A549 (cell line): Measurements from ENCODE around the gene IFRD1. TPM values are rescaled to one million over a fixed set of nuclear protein-coding genes. Genes with fewer than 3 reads are reported as not detected.

Source experiments
- ATAC-seq, 2 experiments: fragments of 200-7000 bp in 1 of 2; fragments of >200 bp in 1 of 2; cut with Nextera tagmentation in 1 of 2; cut with Tn5 transposase in 1 of 2; 3 replicates each; pipeline versions ENCODE4 v1.8.0 to v1.9.1; 2018 to 2020; ENCODE audit warnings: mild to moderate bottlenecking in 1 of 2, moderate library complexity in 1 of 2
- CTCF ChIA-PET: fragments of 300-600 bp; sonication (Branson Sonifier 250); formaldehyde crosslinking; extraction: SDS; loops from one replicate; lab custom pipeline; 2021; ENCODE audit warnings: antibody characterized with exemption, inconsistent platforms; lab: Yijun Ruan, JAX
- POLR2A ChIA-PET: fragments of 350-600 bp; formaldehyde crosslinking; extraction: SDS; loops from one replicate; lab custom pipeline; 2021; ENCODE audit warnings: antibody characterized with exemption, inconsistent platforms; lab: Yijun Ruan, JAX
- DNase-seq, 2 experiments: peaks; one replicate each; pipeline versions ENCODE4 v3.0.0 to v3.0.0-alpha.2; 2011 to 2016; ENCODE audit warnings: low read depth in 1 of 2, low spot score in 1 of 2
- FAIRE-seq: peaks from 2 replicates; lab custom pipeline; 2011; peaks lifted over from hg19 to GRCh38; lab: Jason Lieb, UNC
- H3K27ac ChIP-seq, 2 experiments: fragments of >200 bp; sonication (Bioruptor Twin); formaldehyde crosslinking; 3 replicates each; pipeline ENCODE4 v1.5.1; 2016 to 2017
- H3K4me1 ChIP-seq: fragments of >200 bp; sonication (Bioruptor Twin); formaldehyde crosslinking; 3 replicates; pipeline ENCODE4 v1.6.1; 2016
- H3K4me2 ChIP-seq: fragments of >200 bp; sonication (Bioruptor Twin); formaldehyde crosslinking; 3 replicates; pipeline ENCODE4 v1.6.1; 2016
- H3K4me3 ChIP-seq: fragments of >200 bp; sonication (Bioruptor Twin); formaldehyde crosslinking; 3 replicates; pipeline ENCODE4 v1.5.1; 2016
- H3K9me3 ChIP-seq: fragments of >200 bp; sonication (Bioruptor Twin); formaldehyde crosslinking; 3 replicates; pipeline ENCODE4 v1.6.1; 2016
- BHLHE40 ChIP-seq: IDR thresholded peaks from 2 replicates; pipeline ENCODE4 v1.6.1; 2012; ENCODE audit warnings: low read depth, low read length, inconsistent platforms
- CBX2 ChIP-seq: fragments of 200-600 bp; sonication (generic); IDR thresholded peaks from 2 replicates; pipeline ENCODE4 v1.6.1; 2016; ENCODE audit warnings: low read depth, mild to moderate bottlenecking, borderline replicate concordance
- CTCF ChIP-seq: fragments of >200 bp; sonication (Bioruptor Twin); formaldehyde crosslinking; IDR thresholded peaks from 3 replicates; pipeline ENCODE4 v1.5.1; 2016
- FOSB ChIP-seq: fragments of 250-450 bp; sonication (Bioruptor Pico); IDR thresholded peaks from 2 replicates; pipeline ENCODE4 v1.5.0; 2020; ENCODE audit warnings: mild to moderate bottlenecking, moderate library complexity
- JUNB ChIP-seq: fragments of >200 bp; sonication (Bioruptor Twin); formaldehyde crosslinking; IDR thresholded peaks from 2 replicates; pipeline ENCODE4 v1.6.1; 2016
- KDM5A ChIP-seq: fragments of 200-600 bp; sonication (generic); IDR thresholded peaks from 2 replicates; pipeline ENCODE4 v1.6.1; 2016; ENCODE audit warnings: antibody characterized with exemption, mild to moderate bottlenecking
- MAFK ChIP-seq: fragments of 450-650 bp; IDR thresholded peaks from 2 replicates; pipeline ENCODE4 v1.6.1; 2014; ENCODE audit not compliant: partially characterized antibody
- MAZ ChIP-seq: fragments of 150-350 bp; IDR thresholded peaks from 2 replicates; pipeline ENCODE4 v1.6.1; 2014; ENCODE audit warnings: antibody characterized with exemption, low read depth, low read length, borderline replicate concordance
- RAD21 ChIP-seq, 2 experiments: fragments of >200 bp in 1 of 2; sonication (Bioruptor Twin) in 1 of 2; formaldehyde crosslinking in 1 of 2; IDR thresholded peaks in 1 of 2; conservative IDR thresholded peaks in 1 of 2; 2 replicates in 1 of 2; 3 replicates in 1 of 2; pipeline ENCODE4 v1.6.1; 2012 to 2018; ENCODE audit warnings: inconsistent platforms in 1 of 2
- SMC3 ChIP-seq: fragments of >200 bp; sonication (Bioruptor Twin); formaldehyde crosslinking; IDR thresholded peaks from 3 replicates; pipeline ENCODE4 v1.6.1; 2018; ENCODE audit warnings: inconsistent platforms
- ZC3H11A ChIP-seq: fragments of 450-650 bp; IDR thresholded peaks from 2 replicates; pipeline ENCODE4 v1.6.1; 2014; ENCODE audit warnings: antibody characterized with exemption, mild to moderate bottlenecking
- ZFP36 ChIP-seq: fragments of 450-650 bp; IDR thresholded peaks from 2 replicates; pipeline ENCODE4 v1.6.1; 2014; ENCODE audit warnings: borderline replicate concordance; ENCODE audit not compliant: partially characterized antibody
- WGBS: methylation state at CpG from one replicate; pipeline ENCODE4 v1.1.6; 2017; ENCODE audit errors: missing lambda C conversion rate; 5-methylcytosine and 5-hydroxymethylcytosine counted together
- polyA plus RNA-seq, 4 experiments: library from polyadenylated mRNA; depleted of rRNA in 3 of 4; stranded (reverse); fragments of >200 nt; fragmentation: RNase III in 1 of 4; extraction: RNeasy Plus Mini Kit Qiagen cat#74134 plus additional on column Dnase treatment in 1 of 4; gene quantifications; 2 replicates in 3 of 4; 3 replicates in 1 of 4; pipeline ENCODE4 v1.2.3, GENCODE V29; 2011 to 2017
- TF ChIP-seq, protein P1 (sequence below): fragments of 200-600 bp; sonication (generic); IDR thresholded peaks from 2 replicates; pipeline ENCODE4 v1.6.1; 2016; ENCODE audit warnings: antibody characterized with exemption, mild to moderate bottlenecking, moderate library complexity

Gene IFRD1
- polyA plus RNA-seq, 2 of the 4 experiments (the other 2 are of a cell fraction): 38.8 to 129 TPM

- WGBS: 39% methylated on average over 7 of the region's 7 CpGs
- H3K27ac ChIP-seq: no peak overlapping the region; a peak in 1 of 6 replicates
- CTCF ChIA-PET: interaction anchor here (0.6 to 1.8 kb wide), 10 partner anchors 8 to 680 kb away, joined by 3 to 12 read pairs (median 3); no protein-coding TSS in a partner anchor
- no peak overlapping the region for H3K4me3 ChIP-seq
- no peaks in the 10 kb centered on the region for H3K4me1 ChIP-seq
- peak overlapping the region; percentile 31; the same call in 1 of the 3 replicates for H3K4me2 ChIP-seq
- DNase-seq (peak in 1 of 2 experiments; percentile 51), FAIRE-seq (no peak), ATAC-seq (peak; percentile 74 to 84)
- no peaks in the 10 kb centered on the region for H3K9me3 ChIP-seq
- POLR2A ChIA-PET: no interaction called here
- TF ChIP-seq JUNB: no peak
- TF ChIP-seq FOSB (CRISPR knock-in tag): no peak
- TF ChIP-seq, protein P1, sequence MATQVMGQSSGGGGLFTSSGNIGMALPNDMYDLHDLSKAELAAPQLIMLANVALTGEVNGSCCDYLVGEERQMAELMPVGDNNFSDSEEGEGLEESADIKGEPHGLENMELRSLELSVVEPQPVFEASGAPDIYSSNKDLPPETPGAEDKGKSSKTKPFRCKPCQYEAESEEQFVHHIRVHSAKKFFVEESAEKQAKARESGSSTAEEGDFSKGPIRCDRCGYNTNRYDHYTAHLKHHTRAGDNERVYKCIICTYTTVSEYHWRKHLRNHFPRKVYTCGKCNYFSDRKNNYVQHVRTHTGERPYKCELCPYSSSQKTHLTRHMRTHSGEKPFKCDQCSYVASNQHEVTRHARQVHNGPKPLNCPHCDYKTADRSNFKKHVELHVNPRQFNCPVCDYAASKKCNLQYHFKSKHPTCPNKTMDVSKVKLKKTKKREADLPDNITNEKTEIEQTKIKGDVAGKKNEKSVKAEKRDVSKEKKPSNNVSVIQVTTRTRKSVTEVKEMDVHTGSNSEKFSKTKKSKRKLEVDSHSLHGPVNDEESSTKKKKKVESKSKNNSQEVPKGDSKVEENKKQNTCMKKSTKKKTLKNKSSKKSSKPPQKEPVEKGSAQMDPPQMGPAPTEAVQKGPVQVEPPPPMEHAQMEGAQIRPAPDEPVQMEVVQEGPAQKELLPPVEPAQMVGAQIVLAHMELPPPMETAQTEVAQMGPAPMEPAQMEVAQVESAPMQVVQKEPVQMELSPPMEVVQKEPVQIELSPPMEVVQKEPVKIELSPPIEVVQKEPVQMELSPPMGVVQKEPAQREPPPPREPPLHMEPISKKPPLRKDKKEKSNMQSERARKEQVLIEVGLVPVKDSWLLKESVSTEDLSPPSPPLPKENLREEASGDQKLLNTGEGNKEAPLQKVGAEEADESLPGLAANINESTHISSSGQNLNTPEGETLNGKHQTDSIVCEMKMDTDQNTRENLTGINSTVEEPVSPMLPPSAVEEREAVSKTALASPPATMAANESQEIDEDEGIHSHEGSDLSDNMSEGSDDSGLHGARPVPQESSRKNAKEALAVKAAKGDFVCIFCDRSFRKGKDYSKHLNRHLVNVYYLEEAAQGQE: no peak
- peak; percentile 88 to 90 for TF ChIP-seq RAD21 (conservative IDR thresholded peaks at IDR 0.05 in 1 of 2, IDR thresholded peaks at IDR 0.05 in 1 of 2)
- TF ChIP-seq MAFK: no peak
- TF ChIP-seq MAZ: no peak
- no peak for TF ChIP-seq CBX2
- TF ChIP-seq ZC3H11A: no peak
- no peak for TF ChIP-seq KDM5A
- peak; percentile 82 for TF ChIP-seq CTCF
- no peak for TF ChIP-seq BHLHE40
- TF ChIP-seq SMC3: peak; percentile 79
These were observed 39.0 kb upstream of the IFRD1 start for GRCh38 chr7:112411186-112411795.

- peaks cover 2% of the 10 kb centered on the region; the same call in 1 of the 3 replicates for H3K4me1 ChIP-seq
- no peak overlapping the region for H3K27ac ChIP-seq
- H3K9me3 ChIP-seq: peaks cover 4% of the 10 kb centered on the region; the same call in 2 of the 3 replicates
- CTCF ChIA-PET: interaction anchor here (0.6 to 4.7 kb wide), 13 partner anchors 9 to 673 kb away, joined by 3 to 36 read pairs (median 4); no protein-coding TSS in a partner anchor
- H3K4me2 ChIP-seq: no peak overlapping the region
- peak; percentile 61 for FAIRE-seq
- TF ChIP-seq CTCF: peak; percentile 84
- TF ChIP-seq RAD21 (conservative IDR thresholded peaks at IDR 0.05 in 1 of 2, IDR thresholded peaks at IDR 0.05 in 1 of 2): peak; percentile 81 to 82
- no peak for TF ChIP-seq ZFP36
- TF ChIP-seq SMC3: peak; percentile 88
- peak; percentile 61 to 68 for DNase-seq
- ATAC-seq: peak; percentile 93 to 95
- 1% methylated on average over 3 of the region's 3 CpGs for WGBS
- H3K4me3 ChIP-seq: no peak overlapping the region
- POLR2A ChIA-PET: no interaction called here
These were observed 35.3 kb upstream of the IFRD1 start for GRCh38 chr7:112414855-112415490.
